Daoy (cell line): ENCODE measurements around the gene OR2A42. TPM values are rescaled to one million over a fixed set of nuclear protein-coding genes. Genes with fewer than 3 reads are reported as not detected.
"Not testable (repeated sequence)": the region's sequence is repeated elsewhere in the genome, so short reads cannot be mapped to it uniquely, and the experiment has no call there.

Experiments used
- DNase-seq: peaks from one replicate; pipeline ENCODE4 v3.0.0-alpha.2; 2015; ENCODE audit warnings: low read depth
- total RNA-seq: library from RNA; depleted of rRNA; stranded (reverse); fragments of >200 nt; shearing (Covaris generic); gene quantifications from 2 replicates; pipeline ENCODE4 v1.2.3, GENCODE V29; 2014; rRNA removed

OR2A42 gene
- total RNA-seq, 1 experiment from 2014 or later: not detected

- DNase-seq: not testable (repeated sequence)
Measured at GRCh38 chr7:144223675-144224074, 15.7 kb downstream of the OR2A42 start.

DNA sequence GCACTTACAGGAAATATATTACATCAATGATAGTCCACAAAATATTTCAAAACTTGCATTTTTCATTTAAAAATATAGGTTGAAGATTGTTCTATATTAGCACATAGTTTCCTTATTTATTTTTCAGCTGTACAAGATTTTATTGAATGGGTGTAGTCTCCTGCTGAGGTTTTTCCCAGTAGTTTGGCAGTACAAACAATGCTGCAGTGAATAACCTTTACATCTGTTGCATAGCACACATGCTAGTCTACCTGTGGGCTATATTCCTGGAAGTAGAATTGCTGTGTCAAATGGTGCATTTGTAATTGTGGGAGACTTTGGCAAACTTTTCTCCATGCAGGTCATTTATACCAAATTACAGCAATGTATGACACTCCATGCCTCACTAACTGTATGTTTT lies 18.9 kb downstream of the OR2A42 start:
- DNase-seq: not testable (repeated sequence)

GRCh38 chr7:144219149-144219548 lies 20.3 kb downstream of the OR2A42 start:
- not testable (repeated sequence) for DNase-seq

DNA sequence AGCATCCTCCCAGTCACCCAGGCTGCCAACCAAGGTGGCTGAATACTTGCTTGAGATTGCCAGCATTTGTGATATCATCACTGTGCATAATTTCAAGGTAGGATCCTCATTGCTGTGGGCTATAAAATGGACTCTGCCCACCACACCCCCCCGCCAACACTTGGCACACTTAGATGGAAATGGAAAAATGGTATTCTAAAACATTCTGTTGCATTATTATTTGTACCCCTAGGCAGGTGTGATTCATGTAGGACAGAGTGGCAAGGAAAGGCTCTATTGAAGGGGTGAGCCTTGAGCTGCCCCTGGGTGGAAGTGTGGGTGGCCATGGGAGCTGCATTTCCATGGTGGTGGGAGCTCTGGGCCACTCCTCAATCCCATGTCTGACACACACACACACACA lies 20.8 kb downstream of the OR2A42 start:
- DNase-seq: not testable (repeated sequence)

DNA sequence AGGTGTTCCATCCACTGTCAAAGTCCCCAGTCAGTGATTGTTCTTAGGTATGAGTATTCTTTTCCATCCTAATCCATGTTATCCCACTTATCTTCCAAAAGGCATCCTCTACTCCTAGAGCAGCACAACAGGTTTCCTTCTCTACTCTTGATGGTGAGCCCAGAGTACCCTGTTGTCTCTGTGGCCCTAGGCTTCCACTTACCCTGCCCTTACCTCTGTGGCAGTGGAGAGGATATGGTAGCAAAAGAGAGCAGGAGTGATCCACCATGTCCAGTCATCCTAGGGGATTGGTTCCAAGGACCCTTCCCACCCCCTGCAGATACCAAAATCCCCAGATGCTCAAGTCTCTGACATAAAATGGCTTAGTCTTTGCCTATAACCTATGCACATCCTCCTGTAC lies 22.2 kb downstream of the OR2A42 start:
- not testable (repeated sequence) for DNase-seq

- DNase-seq: not testable (repeated sequence)
Measured at GRCh38 chr7:144205306-144205705, 34.1 kb downstream of the OR2A42 start.

DNA sequence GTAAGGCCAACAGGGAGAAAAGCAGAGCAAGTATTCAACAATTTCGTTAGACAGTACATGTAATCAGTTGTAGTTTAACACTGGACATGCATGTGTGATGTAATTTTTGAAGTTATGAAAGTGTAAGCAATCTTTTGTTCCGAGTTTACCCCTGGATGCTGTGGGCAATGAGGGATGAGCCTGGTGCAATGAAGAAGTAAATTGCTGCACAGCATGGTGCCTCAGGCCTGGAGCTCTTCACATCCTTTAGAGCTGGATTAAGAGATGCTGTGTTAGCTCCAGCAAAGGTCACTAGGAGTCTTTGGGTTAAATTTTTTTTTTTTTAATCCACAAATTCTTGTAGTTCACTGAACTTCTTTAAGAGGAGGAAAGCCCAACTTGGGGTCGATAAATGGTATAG lies 36.3 kb downstream of the OR2A42 start:
- DNase-seq: not testable (repeated sequence)

DNA sequence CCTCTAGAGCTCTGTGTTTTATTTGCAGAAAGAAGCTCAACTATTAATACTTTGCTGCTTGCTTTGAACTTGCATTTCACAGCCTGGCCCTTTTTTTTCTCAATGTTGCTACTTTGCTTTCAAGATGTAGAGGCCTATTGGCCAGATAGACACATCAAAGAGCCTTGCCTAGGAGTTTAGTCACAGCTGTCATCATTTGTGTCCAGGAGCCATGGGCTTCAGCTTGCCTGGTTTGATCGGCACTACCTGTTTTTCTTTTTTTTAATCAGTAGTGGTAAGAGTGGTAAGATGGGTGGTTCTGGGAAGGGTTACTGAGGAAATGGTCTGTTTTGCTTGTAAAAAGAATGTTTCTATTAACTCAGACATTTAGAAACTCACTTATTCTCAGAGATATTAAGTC lies 37.4 kb downstream of the OR2A42 start:
- DNase-seq: not testable (repeated sequence)

- DNase-seq: not testable (repeated sequence)
Measured at GRCh38 chr7:144198934-144199333, 40.5 kb downstream of the OR2A42 start.

GRCh38 chr7:144195212-144195872 lies 44.1 kb downstream of the OR2A42 start, which contains the start of gene ARHGEF35:
Gene ARHGEF35 (minus strand): TSS chr7:144195833. CDS start chr7:144188383, 7,450 bp downstream.
- not testable (repeated sequence) for DNase-seq

- not testable (repeated sequence) for DNase-seq
Measured at GRCh38 chr7:144194453-144194852, 45.0 kb downstream of the OR2A42 start.

- not testable (repeated sequence) for DNase-seq
Measured at GRCh38 chr7:144193782-144194181, 45.6 kb downstream of the OR2A42 start.

DNA sequence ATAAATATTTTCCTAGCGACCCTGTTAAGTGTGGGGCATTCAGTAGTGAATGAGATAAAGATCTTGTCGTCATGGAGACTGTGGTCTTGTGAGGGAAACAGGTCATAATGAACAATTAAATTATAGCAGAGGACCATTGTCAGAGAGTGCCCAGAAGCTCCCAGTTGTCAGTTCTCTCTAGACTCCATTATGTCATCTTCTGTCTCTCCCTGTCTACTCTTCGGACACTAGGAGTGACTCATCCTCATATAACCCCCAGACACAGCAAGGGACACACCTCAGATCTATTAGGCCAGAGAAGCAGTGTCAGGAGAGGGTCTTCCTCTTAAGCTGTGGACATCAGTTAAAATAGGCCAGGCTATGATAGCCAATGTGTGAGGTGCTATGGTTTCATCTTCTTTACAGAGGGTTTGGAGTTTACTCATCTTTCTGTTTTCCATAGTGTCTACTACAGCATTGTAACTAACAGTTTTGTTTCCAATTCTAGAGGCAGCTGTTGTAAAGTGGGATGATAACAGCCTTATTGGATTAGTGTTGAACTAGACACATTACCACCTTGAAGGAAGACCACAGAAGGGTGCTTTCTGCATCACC lies 50.7 kb downstream of the OR2A42 start:
- DNase-seq: not testable (repeated sequence)

- not testable (repeated sequence) for DNase-seq
Measured at GRCh38 chr7:144187848-144188247, 51.6 kb downstream of the OR2A42 start.

GRCh38 chr7:144183166-144183565 lies 56.2 kb downstream of the OR2A42 start, which contains the start of gene CTAGE4:
Gene CTAGE4 (plus strand): TSS chr7:144183466. CDS start chr7:144183504, 38 bp downstream.
- not testable (repeated sequence) for DNase-seq

GRCh38 chr7:144179165-144179479 lies 60.3 kb downstream of the OR2A42 start:
- not testable (repeated sequence) for DNase-seq

GRCh38 chr7:144178380-144179164 lies 60.8 kb downstream of the OR2A42 start:
- DNase-seq: peak; percentile 23

Other genes starting within 250 kb of the OR2A42 start
- not detected in 2 replicates for gene OR6B1, start 239.3 kb downstream of the OR2A42 start, total RNA-seq
- gene OR2A5, start 190.7 kb downstream of the OR2A42 start, total RNA-seq: not detected in 2 replicates
- not detected in 2 replicates for gene OR2A25, start 169.8 kb downstream of the OR2A42 start, total RNA-seq
- gene OR2A12, start 153.3 kb downstream of the OR2A42 start, total RNA-seq: not detected in 2 replicates
- not detected in 2 replicates for gene OR2A2, start 130.0 kb downstream of the OR2A42 start, total RNA-seq
- gene OR2A14, start 116.4 kb downstream of the OR2A42 start, total RNA-seq: not detected in 2 replicates
- gene CTAGE4, start 56.1 kb downstream of the OR2A42 start, total RNA-seq: 0.09 and 0.23 TPM in 2 replicates
- gene ARHGEF35, start 43.8 kb downstream of the OR2A42 start, total RNA-seq: 0.95 and 3.6 TPM in 2 replicates
- gene OR2A7, start 25.2 kb upstream of the OR2A42 start, total RNA-seq: 0.11 TPM in 1 of 2 replicates, not detected in the other
- 0.09 and 0.23 TPM in 2 replicates for gene CTAGE8, start 29.7 kb upstream of the OR2A42 start, total RNA-seq
- 0.17 TPM in 1 of 2 replicates, not detected in the other for gene OR2A1, start 72.8 kb upstream of the OR2A42 start, total RNA-seq
- gene ARHGEF5, start 115.8 kb upstream of the OR2A42 start, total RNA-seq: 1.5 and 2.0 TPM in 2 replicates
- gene NOBOX, start 164.1 kb upstream of the OR2A42 start, total RNA-seq: not detected in 2 replicates